LNCAP (cell line): ENCODE data around the gene HYOU1.

ENCODE experiments used
- CTCF ChIP-seq: fragments of 450-650 bp; IDR thresholded peaks from 2 replicates; pipeline ENCODE4 v1.5.1; 2017; ENCODE audit warnings: mild to moderate bottlenecking

Gene HYOU1

GRCh38 chr11:119089319-119089718, 32.3 kb upstream of the HYOU1 start:
- no peak for TF ChIP-seq CTCF

- TF ChIP-seq CTCF = no peak
These were observed 31.4 kb upstream of the HYOU1 start for GRCh38 chr11:119088406-119088805.

GRCh38 chr11:119087747-119088241, 30.8 kb upstream of the HYOU1 start:
- no peak for TF ChIP-seq CTCF

GRCh38 chr11:119087123-119087522, 30.1 kb upstream of the HYOU1 start:
- no peak for TF ChIP-seq CTCF

- TF ChIP-seq CTCF = no peak
These were observed 28.4 kb upstream of the HYOU1 start for GRCh38 chr11:119085437-119085847.

- TF ChIP-seq CTCF = no peak
These were observed 27.8 kb upstream of the HYOU1 start, which contains the start of gene HMBS for GRCh38 chr11:119084663-119085436. HMBS (plus strand) TSS chr11:119084881; CDS start chr11:119085034, 153 bp downstream.

GRCh38 chr11:119081682-119082260, 24.8 kb upstream of the HYOU1 start:
- no peak for TF ChIP-seq CTCF
